ENCODE data around the gene CFB. TPM values are rescaled to one million over a fixed set of nuclear protein-coding genes. Genes with fewer than 3 reads are reported as not detected.

Gene CFB
- total and polyA plus RNA-seq, 9 of the 15 experiments (the other 6 are each of a cell fraction or from before 2014, with no cell fraction given), result 0.08 to 0.91 (median 0.22) TPM; not detected in 4

DNA sequence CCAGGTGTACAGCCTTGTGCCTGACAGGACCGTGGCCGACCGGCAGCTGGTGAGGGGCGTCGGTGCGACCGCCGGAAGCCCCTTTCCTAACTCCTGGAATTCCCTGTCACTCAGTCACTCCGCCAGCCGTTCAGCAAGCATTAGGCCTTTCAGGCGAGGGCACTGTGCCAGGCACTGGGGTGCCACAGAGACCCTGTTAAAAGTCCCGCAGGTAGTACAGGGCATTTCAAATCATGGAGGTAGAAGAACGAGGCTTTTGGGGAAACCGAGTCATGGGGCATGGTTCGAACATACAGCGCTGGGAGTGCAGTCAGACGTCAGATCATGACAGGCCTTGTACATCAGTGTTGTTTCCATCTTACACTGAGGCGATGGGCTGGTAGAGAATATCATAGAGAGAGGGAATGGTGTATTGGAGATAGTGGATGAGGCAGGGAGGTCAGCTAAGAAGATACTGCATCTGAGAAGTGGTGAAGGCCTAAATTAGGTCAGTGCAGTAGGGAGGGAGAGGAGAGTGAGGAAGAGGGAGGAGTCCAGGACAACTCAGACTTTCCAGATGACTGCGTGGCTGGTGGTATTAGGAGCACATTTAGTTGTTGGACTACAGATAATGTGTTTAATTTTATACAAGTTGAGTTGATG is 26.9 kb downstream of the CFB start (continued):
- TF ChIP-seq, protein P1, sequence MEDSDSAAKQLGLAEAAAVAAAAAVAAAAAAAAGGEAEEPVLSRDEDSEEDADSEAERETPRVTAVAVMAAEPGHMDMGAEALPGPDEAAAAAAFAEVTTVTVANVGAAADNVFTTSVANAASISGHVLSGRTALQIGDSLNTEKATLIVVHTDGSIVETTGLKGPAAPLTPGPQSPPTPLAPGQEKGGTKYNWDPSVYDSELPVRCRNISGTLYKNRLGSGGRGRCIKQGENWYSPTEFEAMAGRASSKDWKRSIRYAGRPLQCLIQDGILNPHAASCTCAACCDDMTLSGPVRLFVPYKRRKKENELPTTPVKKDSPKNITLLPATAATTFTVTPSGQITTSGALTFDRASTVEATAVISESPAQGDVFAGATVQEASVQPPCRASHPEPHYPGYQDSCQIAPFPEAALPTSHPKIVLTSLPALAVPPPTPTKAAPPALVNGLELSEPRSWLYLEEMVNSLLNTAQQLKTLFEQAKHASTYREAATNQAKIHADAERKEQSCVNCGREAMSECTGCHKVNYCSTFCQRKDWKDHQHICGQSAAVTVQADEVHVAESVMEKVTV (CRISPR knock-in tag; IDR thresholded peaks at IDR 0.05), result no peak
- TF ChIP-seq FOXJ2 (tag; IDR thresholded peaks at IDR 0.05), result no peak; the same call in 1 of the 2 replicates
- TF ChIP-seq, protein P2, sequence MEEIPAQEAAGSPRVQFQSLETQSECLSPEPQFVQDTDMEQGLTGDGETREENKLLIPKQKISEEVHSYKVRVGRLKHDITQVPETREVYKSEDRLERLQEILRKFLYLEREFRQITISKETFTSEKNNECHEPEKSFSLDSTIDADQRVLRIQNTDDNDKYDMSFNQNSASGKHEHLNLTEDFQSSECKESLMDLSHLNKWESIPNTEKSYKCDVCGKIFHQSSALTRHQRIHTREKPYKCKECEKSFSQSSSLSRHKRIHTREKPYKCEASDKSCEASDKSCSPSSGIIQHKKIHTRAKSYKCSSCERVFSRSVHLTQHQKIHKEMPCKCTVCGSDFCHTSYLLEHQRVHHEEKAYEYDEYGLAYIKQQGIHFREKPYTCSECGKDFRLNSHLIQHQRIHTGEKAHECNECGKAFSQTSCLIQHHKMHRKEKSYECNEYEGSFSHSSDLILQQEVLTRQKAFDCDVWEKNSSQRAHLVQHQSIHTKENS (CRISPR knock-in tag; IDR thresholded peaks at IDR 0.05), result no peak
- TF ChIP-seq XRCC4 (IDR thresholded peaks at IDR 0.05; ENCODE audit: extremely low read depth, insufficient read depth, insufficient read length), result no peak
- no peak for TF ChIP-seq NR3C1 (CRISPR knock-in tag; IDR thresholded peaks at IDR 0.05)
- TF ChIP-seq HDAC2 (IDR thresholded peaks at IDR 0.05), result no peak; the same call in 1 of the 2 replicates
- no peak for TF ChIP-seq SIN3B (IDR thresholded peaks at IDR 0.05; ENCODE audit: low read depth)
- TF ChIP-seq SUPT5H (IDR thresholded peaks at IDR 0.05), result peak; percentile 84
- no peak for TF ChIP-seq FOXA1 (IDR thresholded peaks at IDR 0.05; ENCODE audit: borderline replicate concordance)
- 0 out of 2 replicates have a peak, but pooled peaks have one; percentile 54 for TF ChIP-seq PHF8 (IDR thresholded peaks at IDR 0.05; ENCODE audit: borderline replicate concordance, low read length)
- TF ChIP-seq, protein P3, sequence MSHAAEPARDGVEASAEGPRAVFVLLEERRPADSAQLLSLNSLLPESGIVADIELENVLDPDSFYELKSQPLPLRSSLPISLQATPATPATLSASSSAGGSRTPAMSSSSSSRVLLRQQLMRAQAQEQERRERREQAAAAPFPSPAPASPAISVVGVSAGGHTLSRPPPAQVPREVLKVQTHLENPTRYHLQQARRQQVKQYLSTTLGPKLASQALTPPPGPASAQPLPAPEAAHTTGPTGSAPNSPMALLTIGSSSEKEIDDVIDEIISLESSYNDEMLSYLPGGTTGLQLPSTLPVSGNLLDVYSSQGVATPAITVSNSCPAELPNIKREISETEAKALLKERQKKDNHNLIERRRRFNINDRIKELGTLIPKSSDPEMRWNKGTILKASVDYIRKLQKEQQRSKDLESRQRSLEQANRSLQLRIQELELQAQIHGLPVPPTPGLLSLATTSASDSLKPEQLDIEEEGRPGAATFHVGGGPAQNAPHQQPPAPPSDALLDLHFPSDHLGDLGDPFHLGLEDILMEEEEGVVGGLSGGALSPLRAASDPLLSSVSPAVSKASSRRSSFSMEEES (CRISPR knock-in tag; IDR thresholded peaks at IDR 0.05), result no peak
- TF ChIP-seq BHLHE40 (IDR thresholded peaks at IDR 0.05; ENCODE audit: low read length), result no peak
- TF ChIP-seq HNRNPUL1 (IDR thresholded peaks at IDR 0.05; ENCODE audit: low read length), result no peak
- peak; percentile 77; the same call in 1 of the 2 replicates for TF ChIP-seq DMBX1 (CRISPR knock-in tag; IDR thresholded peaks at IDR 0.05; ENCODE audit: borderline replicate concordance)
- TF ChIP-seq, protein P4, sequence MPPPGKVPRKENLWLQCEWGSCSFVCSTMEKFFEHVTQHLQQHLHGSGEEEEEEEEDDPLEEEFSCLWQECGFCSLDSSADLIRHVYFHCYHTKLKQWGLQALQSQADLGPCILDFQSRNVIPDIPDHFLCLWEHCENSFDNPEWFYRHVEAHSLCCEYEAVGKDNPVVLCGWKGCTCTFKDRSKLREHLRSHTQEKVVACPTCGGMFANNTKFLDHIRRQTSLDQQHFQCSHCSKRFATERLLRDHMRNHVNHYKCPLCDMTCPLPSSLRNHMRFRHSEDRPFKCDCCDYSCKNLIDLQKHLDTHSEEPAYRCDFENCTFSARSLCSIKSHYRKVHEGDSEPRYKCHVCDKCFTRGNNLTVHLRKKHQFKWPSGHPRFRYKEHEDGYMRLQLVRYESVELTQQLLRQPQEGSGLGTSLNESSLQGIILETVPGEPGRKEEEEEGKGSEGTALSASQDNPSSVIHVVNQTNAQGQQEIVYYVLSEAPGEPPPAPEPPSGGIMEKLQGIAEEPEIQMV (tag; conservative IDR thresholded peaks at IDR 0.05; ENCODE audit: low read depth), result no peak
- TF ChIP-seq, protein P5, sequence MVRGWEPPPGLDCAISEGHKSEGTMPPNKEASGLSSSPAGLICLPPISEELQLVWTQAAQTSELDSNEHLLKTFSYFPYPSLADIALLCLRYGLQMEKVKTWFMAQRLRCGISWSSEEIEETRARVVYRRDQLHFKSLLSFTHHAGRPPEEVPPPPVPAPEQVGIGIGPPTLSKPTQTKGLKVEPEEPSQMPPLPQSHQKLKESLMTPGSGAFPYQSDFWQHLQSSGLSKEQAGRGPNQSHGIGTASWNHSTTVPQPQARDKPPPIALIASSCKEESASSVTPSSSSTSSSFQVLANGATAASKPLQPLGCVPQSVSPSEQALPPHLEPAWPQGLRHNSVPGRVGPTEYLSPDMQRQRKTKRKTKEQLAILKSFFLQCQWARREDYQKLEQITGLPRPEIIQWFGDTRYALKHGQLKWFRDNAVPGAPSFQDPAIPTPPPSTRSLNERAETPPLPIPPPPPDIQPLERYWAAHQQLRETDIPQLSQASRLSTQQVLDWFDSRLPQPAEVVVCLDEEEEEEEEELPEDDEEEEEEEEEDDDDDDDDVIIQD (CRISPR knock-in tag; IDR thresholded peaks at IDR 0.05), result no peak
- no peak for TF ChIP-seq SMAD3 (CRISPR knock-in tag; conservative IDR thresholded peaks at IDR 0.05)
